Parathyroid adenoma (tissue), 2 donors: ENCODE results near the gene ZNF135.
A peak's percentile ranks its signal among the peaks of the same experiment; 100 is the strongest.

Experiments
- H2AFZ ChIP-seq: fragments of 300-600 bp; sonication (generic); one replicate; pipeline ENCODE4 v1.7.0; 2017; ENCODE audit warnings: antibody characterized with exemption, mild to moderate bottlenecking
- H3K27ac ChIP-seq: fragments of 300-600 bp; sonication (generic); one replicate; pipeline ENCODE4 v1.7.0; 2017
- H3K27me3 ChIP-seq: fragments of 300-600 bp; sonication (generic); one replicate; pipeline ENCODE4 v1.7.0; 2017; ENCODE audit warnings: low read length; ENCODE audit not compliant: control insufficient read depth, insufficient read depth
- H3K36me3 ChIP-seq: fragments of 300-600 bp; sonication (generic); one replicate; pipeline ENCODE4 v1.7.0; 2017; ENCODE audit warnings: low read length; ENCODE audit not compliant: control insufficient read depth, insufficient read depth
- H3K4me1 ChIP-seq: fragments of 300-600 bp; sonication (generic); one replicate; pipeline ENCODE4 v1.7.0; 2017; ENCODE audit warnings: control low read depth
- H3K4me2 ChIP-seq: fragments of 300-600 bp; sonication (generic); one replicate; pipeline ENCODE4 v1.7.0; 2017; ENCODE audit warnings: low read length
- H3K4me3 ChIP-seq: fragments of 300-600 bp; sonication (generic); one replicate; pipeline ENCODE4 v1.7.0; 2017; ENCODE audit warnings: low read depth, low read length
- H3K79me2 ChIP-seq: fragments of 300-600 bp; sonication (generic); one replicate; pipeline ENCODE4 v1.7.0; 2017; ENCODE audit warnings: control low read depth
- H3K9ac ChIP-seq: fragments of 300-600 bp; sonication (generic); one replicate; pipeline ENCODE4 v1.7.0; 2017; ENCODE audit warnings: mild to moderate bottlenecking
- H3K9me3 ChIP-seq: fragments of 300-600 bp; sonication (generic); one replicate; pipeline ENCODE4 v1.7.0; 2017; ENCODE audit warnings: low read length; ENCODE audit not compliant: control insufficient read depth
- CTCF ChIP-seq: fragments of 300-600 bp; sonication (generic); IDR thresholded peaks from one replicate; pipeline ENCODE4 v1.7.0; 2017; ENCODE audit warnings: antibody characterized with exemption, mild to moderate bottlenecking
- donor health status: primary hyperparathyroidism.

The ZNF135 gene

GRCh38 chr19:58093071-58093470, 34.0 kb downstream of the ZNF135 start:
- Histone ChIP-seq H3K4me2 (no peak overlapping the region), H3K27me3 (no peaks in the 10 kb centered on the region), H3K79me2 (peaks cover 21% of the 10 kb centered on the region), H2AFZ (no peak overlapping the region), H3K4me1 (peaks cover 2% of the 10 kb centered on the region), H3K9me3 (no peaks in the 10 kb centered on the region), H3K27ac (no peak overlapping the region), H3K36me3 (no peaks in the 10 kb centered on the region), H3K9ac (no peak overlapping the region), H3K4me3 (no peak overlapping the region)
- TF ChIP-seq CTCF, result no peak

- H3K9ac ChIP-seq, result no peak overlapping the region
These were observed 36.2 kb downstream of the ZNF135 start for GRCh38 chr19:58095328-58095727.

GRCh38 chr19:58096884-58097283, 37.8 kb downstream of the ZNF135 start:
- Histone ChIP-seq H3K79me2 (peaks cover 21% of the 10 kb centered on the region), H3K4me2 (peak overlapping the region; percentile 89), H3K4me3 (peak overlapping the region; percentile 99), H3K27me3 (no peaks in the 10 kb centered on the region), H3K27ac (no peak overlapping the region), H3K4me1 (peaks cover 2% of the 10 kb centered on the region), H3K9ac (no peak overlapping the region), H3K36me3 (no peaks in the 10 kb centered on the region), H3K9me3 (no peaks in the 10 kb centered on the region), H2AFZ (no peak overlapping the region)
- no peak for TF ChIP-seq CTCF

More at GRCh38 chr19:58095328-58095727, 36.2 kb downstream of the ZNF135 start:
- Histone ChIP-seq H3K27me3 (no peaks in the 10 kb centered on the region), H3K79me2 (peaks cover 21% of the 10 kb centered on the region), H3K4me3 (no peak overlapping the region), H3K9me3 (no peaks in the 10 kb centered on the region), H3K36me3 (no peaks in the 10 kb centered on the region), H2AFZ (no peak overlapping the region), H3K4me1 (peaks cover 2% of the 10 kb centered on the region), H3K4me2 (no peak overlapping the region), H3K27ac (no peak overlapping the region)
- TF ChIP-seq CTCF, result no peak

GRCh38 chr19:58097349-58097748, 38.3 kb downstream of the ZNF135 start:
- no peaks in the 10 kb centered on the region for H3K36me3 ChIP-seq
- TF ChIP-seq CTCF, result no peak
- peak overlapping the region; percentile 99 for H3K4me3 ChIP-seq
- H3K79me2 ChIP-seq, result peaks cover 21% of the 10 kb centered on the region
- H3K9ac ChIP-seq, result no peak overlapping the region
- H3K27ac ChIP-seq, result peak overlapping the region; percentile 97
- peaks cover 2% of the 10 kb centered on the region for H3K4me1 ChIP-seq
- H3K27me3 ChIP-seq, result no peaks in the 10 kb centered on the region
- H3K4me2 ChIP-seq, result peak overlapping the region; percentile 89
- no peak overlapping the region for H2AFZ ChIP-seq
- H3K9me3 ChIP-seq, result no peaks in the 10 kb centered on the region
